Sigmoid colon (tissue), 7 donors: ENCODE measurements around the gene SLC36A1. TPM values are rescaled to one million over a fixed set of nuclear protein-coding genes. Genes with fewer than 3 reads are reported as not detected.

Experiments used
- DNase-seq: peaks from one replicate; pipeline ENCODE4 v3.0.0-alpha.2; 2019
- H3K27ac ChIP-seq, 4 donors: fragments of 200-600 bp; sonication (generic); one replicate each; pipeline ENCODE4 v1.5.1; 2016 to 2019; ENCODE audit warnings: mild to moderate bottlenecking in 1 of 4
- H3K27me3 ChIP-seq, 3 donors: fragments of 200-600 bp; sonication (generic); one replicate each; pipeline ENCODE4 v1.5.1; 2019; ENCODE audit warnings: mild to moderate bottlenecking in 1 of 3
- H3K36me3 ChIP-seq, 4 donors: fragments of 200-600 bp; sonication (generic); one replicate each; pipeline ENCODE4 v1.5.1; 2016 to 2019
- H3K4me1 ChIP-seq, 4 donors: fragments of 200-600 bp; sonication (generic); one replicate each; pipeline ENCODE4 v1.5.1; 2017 to 2019
- H3K4me3 ChIP-seq, 4 donors: fragments of 200-600 bp; sonication (generic); one replicate each; pipeline ENCODE4 v1.5.1; 2017 to 2019; ENCODE audit warnings: mild to moderate bottlenecking in 2 of 4, moderate library complexity in 1 of 4
- H3K9me3 ChIP-seq, 4 donors: fragments of 200-600 bp in 3 of 4; sonication (generic) in 3 of 4; one replicate each; pipeline versions ENCODE4 v1.5.1 to v1.6.1; 2013 to 2019
- EP300 ChIP-seq, 4 donors: sonication (generic); formaldehyde crosslinking; IDR thresholded peaks; one replicate each; pipeline ENCODE4 v1.6.1; 2017; ENCODE audit warnings: antibody characterized with exemption in 4 of 4
- POLR2A ChIP-seq, 2 donors: fragments of 450-650 bp; IDR thresholded peaks; one replicate each; pipeline ENCODE4 v1.6.1; 2016; ENCODE audit warnings: antibody characterized with exemption in 2 of 2, mild to moderate bottlenecking in 2 of 2, moderate library complexity in 2 of 2
- POLR2AphosphoS5 ChIP-seq, 4 donors: sonication (generic); formaldehyde crosslinking; IDR thresholded peaks; one replicate each; pipeline ENCODE4 v1.6.1; 2017; ENCODE audit warnings: antibody characterized with exemption in 4 of 4
- WGBS, 2 donors: extraction: QIAGEN DNeasy Blood & Tissue Kit; methylation state at CpG; one replicate each; pipeline ENCODE4 v1.1.7; 2013; 5-methylcytosine and 5-hydroxymethylcytosine counted together
- intact Hi-C: fragments of 100-400 bp; cut with DNase I; formaldehyde crosslinking; loops from one replicate; pipeline ENCODE4 v1.15.1; 2023
- polyA plus RNA-seq, 3 donors: library from polyadenylated mRNA; stranded (reverse); fragments of 200-250 nt; gene quantifications; one replicate each; pipeline ENCODE4 v1.2.3, GENCODE V29; 2013
- total RNA-seq, 4 donors: library from RNA; depleted of rRNA; stranded (reverse); fragments of >200 nt; gene quantifications; one replicate each; pipeline ENCODE4 v1.1.0, GENCODE V29; 2016
- TF ChIP-seq, protein P1 (sequence below), 4 experiments: fragments of 450-650 bp in 3 of 4; fragments of 200-600 bp in 1 of 4; IDR thresholded peaks; one replicate each; pipeline ENCODE4 v1.5.1; 2016 to 2019; ENCODE audit warnings: antibody characterized with exemption in 4 of 4, mild to moderate bottlenecking in 3 of 4, moderate library complexity in 2 of 4
- donor health status: healthy with polysubstance abuse.
- donor health status: Bipolar disorder and iron deficiency.
- donor health status: healthy.

SLC36A1 gene
- total and polyA plus RNA-seq, 7 donors = 4.4 to 9.7 (median 7.6) TPM

- no peak for TF ChIP-seq POLR2A (IDR thresholded peaks at IDR 0.05)
- TF ChIP-seq POLR2AphosphoS5 (IDR thresholded peaks at IDR 0.05) = no peak
- TF ChIP-seq EP300 (IDR thresholded peaks at IDR 0.05) = no peak
- TF ChIP-seq, protein P1, sequence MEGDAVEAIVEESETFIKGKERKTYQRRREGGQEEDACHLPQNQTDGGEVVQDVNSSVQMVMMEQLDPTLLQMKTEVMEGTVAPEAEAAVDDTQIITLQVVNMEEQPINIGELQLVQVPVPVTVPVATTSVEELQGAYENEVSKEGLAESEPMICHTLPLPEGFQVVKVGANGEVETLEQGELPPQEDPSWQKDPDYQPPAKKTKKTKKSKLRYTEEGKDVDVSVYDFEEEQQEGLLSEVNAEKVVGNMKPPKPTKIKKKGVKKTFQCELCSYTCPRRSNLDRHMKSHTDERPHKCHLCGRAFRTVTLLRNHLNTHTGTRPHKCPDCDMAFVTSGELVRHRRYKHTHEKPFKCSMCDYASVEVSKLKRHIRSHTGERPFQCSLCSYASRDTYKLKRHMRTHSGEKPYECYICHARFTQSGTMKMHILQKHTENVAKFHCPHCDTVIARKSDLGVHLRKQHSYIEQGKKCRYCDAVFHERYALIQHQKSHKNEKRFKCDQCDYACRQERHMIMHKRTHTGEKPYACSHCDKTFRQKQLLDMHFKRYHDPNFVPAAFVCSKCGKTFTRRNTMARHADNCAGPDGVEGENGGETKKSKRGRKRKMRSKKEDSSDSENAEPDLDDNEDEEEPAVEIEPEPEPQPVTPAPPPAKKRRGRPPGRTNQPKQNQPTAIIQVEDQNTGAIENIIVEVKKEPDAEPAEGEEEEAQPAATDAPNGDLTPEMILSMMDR (IDR thresholded peaks at IDR 0.05) = no peak
- Histone ChIP-seq H3K27me3 (no peaks in the 10 kb centered on the region), H3K9me3 (no peaks in the 10 kb centered on the region), H3K4me1 (peaks cover 0 to 15% (median 10%) of the 10 kb centered on the region in 4 donors), H3K36me3 (no peaks in the 10 kb centered on the region), H3K4me3 (no peak overlapping the region), H3K27ac (no peak overlapping the region)
- intact Hi-C loops = no loop called here
- 26 to 73% methylated on average over 8 of the region's 8 CpGs for WGBS, 2 donors
- DNase-seq = no peak
Measured at GRCh38 chr5:151451626-151452520, 4.5 kb downstream of the SLC36A1 start.

DNA sequence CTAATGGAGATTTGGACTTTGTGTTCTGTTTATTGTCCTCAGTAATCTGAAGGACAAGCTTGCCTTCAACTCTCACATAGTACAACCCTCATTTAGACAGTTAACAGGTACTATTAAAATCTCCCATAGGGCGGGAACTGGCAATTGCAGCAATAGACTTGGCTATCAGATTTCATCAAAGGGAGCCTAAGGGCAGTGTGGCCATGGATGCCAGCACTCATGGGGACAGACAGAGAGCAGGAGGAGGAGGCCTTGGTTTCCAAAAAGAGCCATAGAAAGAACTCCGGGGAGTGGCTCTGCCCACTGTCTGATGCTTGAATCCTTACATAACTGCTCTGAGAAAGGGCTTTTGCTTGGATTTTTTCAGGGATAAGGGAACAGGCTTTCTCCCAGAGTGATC lies 6.8 kb downstream of the SLC36A1 start:
- H3K27me3 ChIP-seq = no peaks in the 10 kb centered on the region
- TF ChIP-seq POLR2A (IDR thresholded peaks at IDR 0.05) = no peak
- TF ChIP-seq POLR2AphosphoS5 (IDR thresholded peaks at IDR 0.05) = no peak
- TF ChIP-seq EP300 (IDR thresholded peaks at IDR 0.05) = no peak
- TF ChIP-seq, protein P1 (IDR thresholded peaks at IDR 0.05) = no peak
- H3K36me3 ChIP-seq = no peaks in the 10 kb centered on the region
- no peak overlapping the region for H3K4me3 ChIP-seq
- no peak for DNase-seq
- 18 to 72% methylated on average over 2 of the region's 2 CpGs for WGBS, 2 donors
- no peaks in the 10 kb centered on the region for H3K9me3 ChIP-seq
- intact Hi-C loops = no loop called here
- H3K4me1 ChIP-seq = peaks cover 0 to 4% (median 0%) of the 10 kb centered on the region in 4 donors
- H3K27ac ChIP-seq = no peak overlapping the region

GRCh38 chr5:151454889-151455288 lies 7.5 kb downstream of the SLC36A1 start:
- Histone ChIP-seq H3K27ac (no peak overlapping the region), H3K36me3 (peaks cover 0 to 2% (median 0%) of the 10 kb centered on the region in 4 donors), H3K4me1 (no peaks in the 10 kb centered on the region), H3K9me3 (no peaks in the 10 kb centered on the region), H3K4me3 (no peak overlapping the region), H3K27me3 (no peaks in the 10 kb centered on the region)
- WGBS, 2 donors = 50 to 82% methylated on average over 3 of the region's 3 CpGs
- no peak for TF ChIP-seq POLR2A (IDR thresholded peaks at IDR 0.05)
- TF ChIP-seq POLR2AphosphoS5 (IDR thresholded peaks at IDR 0.05) = no peak
- TF ChIP-seq EP300 (IDR thresholded peaks at IDR 0.05) = no peak
- TF ChIP-seq, protein P1 (IDR thresholded peaks at IDR 0.05) = no peak
- no peak for DNase-seq
- intact Hi-C loops = no loop called here

DNA sequence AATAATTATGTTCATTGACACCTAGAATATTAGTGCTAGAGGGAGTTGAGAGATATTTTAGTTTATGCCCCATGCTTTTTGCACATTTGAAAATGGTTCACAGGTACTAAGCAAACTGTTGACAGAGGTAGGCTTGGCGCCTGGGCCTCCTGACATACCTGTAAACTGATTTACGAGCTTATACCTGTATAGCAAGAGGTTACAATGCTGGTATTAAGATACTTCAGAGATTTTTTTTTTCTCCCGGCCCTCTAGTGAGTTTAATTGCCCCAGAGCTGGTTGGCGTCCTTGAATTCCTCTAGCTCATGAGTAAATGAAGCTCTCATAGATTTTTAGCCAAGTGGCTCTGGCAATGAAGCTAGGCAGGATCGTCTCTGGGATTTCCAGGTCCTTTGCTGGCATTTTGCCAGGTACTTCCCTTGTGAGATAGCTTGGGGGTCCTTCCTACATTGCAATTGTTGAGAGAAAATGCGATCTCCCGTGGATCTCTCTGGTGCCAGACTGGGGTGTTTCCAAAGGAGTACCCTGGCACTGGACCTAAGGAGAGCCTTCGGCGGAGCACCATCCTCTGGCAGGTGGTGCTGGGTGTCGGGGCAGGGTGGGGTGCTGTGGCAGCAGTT lies 9.0 kb downstream of the SLC36A1 start:
- intact Hi-C loops = no loop called here
- no peak for TF ChIP-seq POLR2AphosphoS5 (IDR thresholded peaks at IDR 0.05)
- no peak for TF ChIP-seq POLR2A (IDR thresholded peaks at IDR 0.05)
- TF ChIP-seq, protein P1 (IDR thresholded peaks at IDR 0.05) = no peak
- TF ChIP-seq EP300 (IDR thresholded peaks at IDR 0.05) = no peak
- DNase-seq = no peak
- H3K27me3 ChIP-seq = no peaks in the 10 kb centered on the region
- H3K4me3 ChIP-seq = no peak overlapping the region
- H3K4me1 ChIP-seq = no peaks in the 10 kb centered on the region
- no peaks in the 10 kb centered on the region for H3K9me3 ChIP-seq
- 29 to 74% methylated on average over 10 of the region's 10 CpGs for whole genome bisulfite sequencing, 2 donors
- peaks cover 0 to 6% (median 0%) of the 10 kb centered on the region in 4 donors for H3K36me3 ChIP-seq
- H3K27ac ChIP-seq = no peak overlapping the region
